ENCODE data around the gene AIDA.
"Not testable (repeated sequence)": the region's sequence is repeated elsewhere in the genome, so short reads cannot be mapped to it uniquely, and the experiment has no call there.

AIDA gene

GRCh38 chr1:222712253-222713090, at the start of gene AIDA, which contains the start of gene BROX:
Gene AIDA (minus strand): TSS chr1:222712491. CDS start chr1:222712317, 174 bp downstream.
Gene BROX (plus strand): TSS chr1:222712564. CDS start chr1:222715700, 3,136 bp downstream.
- peak; percentile 88 to 96 (median 94) for DNase-seq (ENCODE audit: low read depth in 2 of 3, low spot score in 1 of 3)

- no peak for DNase-seq (ENCODE audit: low read depth in 2 of 3, low spot score in 1 of 3)
These were observed 48.8 kb upstream of the AIDA start for GRCh38 chr1:222761083-222761482.

- no peak for DNase-seq (ENCODE audit: low read depth in 2 of 3, low spot score in 1 of 3)
These were observed 47.3 kb upstream of the AIDA start for GRCh38 chr1:222759451-222760035.

- DNase-seq (ENCODE audit: low read depth in 2 of 3, low spot score in 1 of 3), result no peak
These were observed 45.5 kb upstream of the AIDA start for GRCh38 chr1:222757646-222758268.

- no peak for DNase-seq (ENCODE audit: low read depth in 2 of 3, low spot score in 1 of 3)
These were observed 42.3 kb upstream of the AIDA start for GRCh38 chr1:222754366-222755139.

- DNase-seq (ENCODE audit: low read depth in 2 of 3, low spot score in 1 of 3), result no peak
These were observed 39.0 kb upstream of the AIDA start for GRCh38 chr1:222751255-222751654.

- no peak for DNase-seq (ENCODE audit: low read depth in 2 of 3, low spot score in 1 of 3)
These were observed 38.4 kb upstream of the AIDA start for GRCh38 chr1:222750651-222751050.

GRCh38 chr1:222749927-222750326, 37.6 kb upstream of the AIDA start:
- DNase-seq (ENCODE audit: low read depth in 2 of 3, low spot score in 1 of 3), result no peak

- DNase-seq (ENCODE audit: low read depth in 2 of 3, low spot score in 1 of 3), result not testable (repeated sequence)
These were observed 29.6 kb upstream of the AIDA start for GRCh38 chr1:222741630-222742457.

- no peak for DNase-seq (ENCODE audit: low read depth in 2 of 3, low spot score in 1 of 3)
These were observed 27.6 kb upstream of the AIDA start for GRCh38 chr1:222739929-222740328.

- no peak for DNase-seq (ENCODE audit: low read depth in 2 of 3, low spot score in 1 of 3)
These were observed 27.2 kb upstream of the AIDA start for GRCh38 chr1:222739465-222739864.

- DNase-seq (ENCODE audit: low read depth in 2 of 3, low spot score in 1 of 3), result no peak
These were observed 24.7 kb upstream of the AIDA start, which contains the start of gene FAM177B for GRCh38 chr1:222736972-222737371. Gene FAM177B (plus strand): TSS chr1:222737202. CDS start chr1:222746546, 9,344 bp downstream.

- DNase-seq (ENCODE audit: low read depth in 2 of 3, low spot score in 1 of 3), result no peak
These were observed 24.2 kb upstream of the AIDA start for GRCh38 chr1:222736470-222736869.

GRCh38 chr1:222734740-222735139, 22.4 kb upstream of the AIDA start:
- DNase-seq (ENCODE audit: low read depth in 2 of 3, low spot score in 1 of 3), result no peak

- DNase-seq (ENCODE audit: low read depth in 2 of 3, low spot score in 1 of 3), result no peak
These were observed 20.2 kb upstream of the AIDA start for GRCh38 chr1:222732216-222733159.

- no peak for DNase-seq (ENCODE audit: low read depth in 2 of 3, low spot score in 1 of 3)
These were observed 18.6 kb upstream of the AIDA start for GRCh38 chr1:222730866-222731265.

- no peak for DNase-seq (ENCODE audit: low read depth in 2 of 3, low spot score in 1 of 3)
These were observed 16.5 kb upstream of the AIDA start for GRCh38 chr1:222728746-222729145.

- no peak for DNase-seq (ENCODE audit: low read depth in 2 of 3, low spot score in 1 of 3)
These were observed 4.1 kb upstream of the AIDA start for GRCh38 chr1:222716393-222716792.

All from stimulated activated CD4-positive, alpha-beta T cell treated with anti-CD3 and anti-CD28 coated beads, Interleukin-12 subunit alpha, Interleukin-12 subunit beta, amount 100 ng/mL, for 48 hours (primary cell).